Fibroblast of lung (primary cell): ENCODE data around the gene CUBN.

Experiments
- CTCF ChIP-seq, 2 donors: IDR thresholded peaks in 1 of 2; conservative IDR thresholded peaks in 1 of 2; 1 replicate in 1 of 2; 2 replicates in 1 of 2; pipeline ENCODE4 v1.5.1; 2011 to 2012; ENCODE audit warnings: low read length in 2 of 2, control low read depth in 1 of 2, inconsistent platforms in 1 of 2, low read depth in 1 of 2, mild to moderate bottlenecking in 1 of 2
- EZH2 ChIP-seq: IDR thresholded peaks from 2 replicates; pipeline ENCODE4 v1.5.1; 2012; ENCODE audit warnings: low read length, control low read depth, mild to moderate bottlenecking; ENCODE audit errors: missing control alignments

- no peak for TF ChIP-seq CTCF (conservative IDR thresholded peaks at IDR 0.05 in 1 of 2, IDR thresholded peaks at IDR 0.05 in 1 of 2; ENCODE audit: low read depth in 1 of 2, low read length in 2 of 2)
- TF ChIP-seq EZH2 = no peak
Observed at GRCh38 chr10:16776896-16777295, 352.7 kb downstream of the CUBN start.
